ENCODE results near the gene ZNF496.

The ZNF496 gene

DNA sequence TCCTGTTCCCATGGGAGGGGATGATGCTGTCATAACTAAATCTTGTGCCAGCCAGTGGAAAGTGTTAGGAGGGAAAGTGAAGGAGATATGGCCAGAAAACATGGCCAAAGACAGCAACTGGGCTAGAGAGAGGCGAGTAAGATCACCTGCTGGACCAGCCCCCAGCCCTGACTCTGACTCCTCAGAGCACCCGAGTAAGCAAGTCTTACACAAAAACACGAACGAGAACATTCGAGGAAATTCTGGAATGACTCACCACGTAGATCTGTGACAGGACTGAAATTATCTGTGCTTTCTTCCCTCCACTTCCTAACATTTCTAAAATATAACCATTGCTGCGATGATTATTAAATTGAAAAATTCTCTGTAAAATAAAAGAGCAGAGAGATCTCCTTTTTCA is 9.2 kb downstream of the ZNF496 start:
- no peak overlapping the region for H3K27ac Mint-ChIP-seq
- H3K9me3 Mint-ChIP-seq = no peaks in the 10 kb centered on the region
- DNase-seq = no peak
- peaks cover 10% of the 10 kb centered on the region for H3K4me1 Mint-ChIP-seq
- TF ChIP-seq, protein P1, sequence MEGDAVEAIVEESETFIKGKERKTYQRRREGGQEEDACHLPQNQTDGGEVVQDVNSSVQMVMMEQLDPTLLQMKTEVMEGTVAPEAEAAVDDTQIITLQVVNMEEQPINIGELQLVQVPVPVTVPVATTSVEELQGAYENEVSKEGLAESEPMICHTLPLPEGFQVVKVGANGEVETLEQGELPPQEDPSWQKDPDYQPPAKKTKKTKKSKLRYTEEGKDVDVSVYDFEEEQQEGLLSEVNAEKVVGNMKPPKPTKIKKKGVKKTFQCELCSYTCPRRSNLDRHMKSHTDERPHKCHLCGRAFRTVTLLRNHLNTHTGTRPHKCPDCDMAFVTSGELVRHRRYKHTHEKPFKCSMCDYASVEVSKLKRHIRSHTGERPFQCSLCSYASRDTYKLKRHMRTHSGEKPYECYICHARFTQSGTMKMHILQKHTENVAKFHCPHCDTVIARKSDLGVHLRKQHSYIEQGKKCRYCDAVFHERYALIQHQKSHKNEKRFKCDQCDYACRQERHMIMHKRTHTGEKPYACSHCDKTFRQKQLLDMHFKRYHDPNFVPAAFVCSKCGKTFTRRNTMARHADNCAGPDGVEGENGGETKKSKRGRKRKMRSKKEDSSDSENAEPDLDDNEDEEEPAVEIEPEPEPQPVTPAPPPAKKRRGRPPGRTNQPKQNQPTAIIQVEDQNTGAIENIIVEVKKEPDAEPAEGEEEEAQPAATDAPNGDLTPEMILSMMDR (IDR thresholded peaks at IDR 0.05) = no peak
- H3K4me3 Mint-ChIP-seq = no peak overlapping the region
- peaks cover 68% of the 10 kb centered on the region for H3K36me3 Mint-ChIP-seq (ENCODE audit: low read depth)
- H3K27me3 Mint-ChIP-seq (ENCODE audit: low read depth, poor library complexity) = no peaks in the 10 kb centered on the region

GRCh38 chr1:247317702-247318101 is 14.0 kb downstream of the ZNF496 start:
- Mint-ChIP-seq H3K27me3 (ENCODE audit: low read depth, poor library complexity) (no peaks in the 10 kb centered on the region), H3K4me3 (no peak overlapping the region), H3K36me3 (ENCODE audit: low read depth) (peaks cover 80% of the 10 kb centered on the region), H3K4me1 (peaks cover 23% of the 10 kb centered on the region), H3K27ac (no peak overlapping the region), H3K9me3 (no peaks in the 10 kb centered on the region)
- TF ChIP-seq, protein P1 (IDR thresholded peaks at IDR 0.05) = no peak
- no peak for DNase-seq

DNA sequence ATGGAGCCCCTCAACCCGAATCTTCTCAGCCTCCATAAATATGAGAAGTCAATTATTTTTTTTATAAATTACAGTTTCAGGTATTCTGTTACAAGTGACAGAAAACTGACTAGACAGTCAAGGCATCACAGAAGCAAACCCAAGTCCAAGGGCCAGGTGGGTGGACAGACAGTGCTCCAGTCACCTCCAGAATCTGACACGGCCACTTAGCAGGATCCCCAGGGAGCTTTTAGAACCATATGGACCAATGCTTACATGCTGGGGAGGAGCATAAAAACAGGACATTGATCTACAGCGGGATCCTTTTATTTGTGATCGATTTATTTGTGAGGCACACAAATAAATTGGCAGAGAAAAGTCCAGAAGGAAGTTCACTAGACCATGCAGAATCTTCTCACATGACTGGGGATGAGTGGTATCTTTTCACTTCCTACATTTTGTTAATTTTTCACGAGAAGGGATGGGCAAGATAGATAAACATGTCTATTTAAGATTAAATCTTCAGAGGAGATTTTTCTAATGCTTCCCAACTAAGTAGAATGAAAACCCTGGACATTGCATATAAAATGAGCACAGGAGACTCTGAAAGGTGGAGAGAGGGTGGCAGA is 15.0 kb downstream of the ZNF496 start:
- DNase-seq = no peak
- H3K36me3 Mint-ChIP-seq (ENCODE audit: low read depth) = peaks cover 73% of the 10 kb centered on the region
- H3K4me1 Mint-ChIP-seq = peaks cover 23% of the 10 kb centered on the region
- H3K27me3 Mint-ChIP-seq (ENCODE audit: low read depth, poor library complexity) = no peaks in the 10 kb centered on the region
- H3K27ac Mint-ChIP-seq = peak overlapping the region; percentile 95
- TF ChIP-seq, protein P1 (IDR thresholded peaks at IDR 0.05) = no peak
- H3K9me3 Mint-ChIP-seq = no peaks in the 10 kb centered on the region
- no peak overlapping the region for H3K4me3 Mint-ChIP-seq

GRCh38 chr1:247304031-247304430 is 27.6 kb downstream of the ZNF496 start:
- Mint-ChIP-seq H3K4me1 (peaks cover 4% of the 10 kb centered on the region), H3K4me3 (no peak overlapping the region), H3K9me3 (no peaks in the 10 kb centered on the region), H3K36me3 (ENCODE audit: low read depth) (peaks cover 93% of the 10 kb centered on the region), H3K27ac (no peak overlapping the region), H3K27me3 (ENCODE audit: low read depth, poor library complexity) (no peaks in the 10 kb centered on the region)
- TF ChIP-seq, protein P1 (IDR thresholded peaks at IDR 0.05) = no peak
- no peak for DNase-seq

DNA sequence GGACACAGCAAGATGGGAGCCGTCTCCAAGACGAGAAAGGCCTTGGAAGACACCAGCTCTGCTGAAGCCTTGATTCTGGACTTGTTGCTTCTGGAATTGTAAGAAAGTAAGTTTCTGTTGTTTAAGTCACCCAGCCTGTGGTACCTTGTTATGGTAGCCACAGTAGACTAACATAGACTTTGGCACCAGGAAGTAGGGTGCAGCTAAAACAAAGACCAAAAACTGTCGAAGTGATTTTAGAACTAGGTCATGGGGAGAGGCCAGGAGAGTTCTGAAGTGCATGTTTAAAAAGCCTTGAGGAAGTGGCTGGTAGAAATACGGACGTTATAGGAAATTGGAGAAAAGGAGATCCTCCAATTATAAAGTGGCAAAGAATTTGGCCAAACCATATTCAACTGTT is 28.5 kb downstream of the ZNF496 start:
- peaks cover 7% of the 10 kb centered on the region for H3K4me1 Mint-ChIP-seq
- H3K9me3 Mint-ChIP-seq = no peaks in the 10 kb centered on the region
- TF ChIP-seq, protein P1 (IDR thresholded peaks at IDR 0.05) = no peak
- no peak overlapping the region for H3K27ac Mint-ChIP-seq
- H3K27me3 Mint-ChIP-seq (ENCODE audit: low read depth, poor library complexity) = no peaks in the 10 kb centered on the region
- peaks cover 93% of the 10 kb centered on the region for H3K36me3 Mint-ChIP-seq (ENCODE audit: low read depth)
- H3K4me3 Mint-ChIP-seq = no peak overlapping the region
- DNase-seq = no peak

DNA sequence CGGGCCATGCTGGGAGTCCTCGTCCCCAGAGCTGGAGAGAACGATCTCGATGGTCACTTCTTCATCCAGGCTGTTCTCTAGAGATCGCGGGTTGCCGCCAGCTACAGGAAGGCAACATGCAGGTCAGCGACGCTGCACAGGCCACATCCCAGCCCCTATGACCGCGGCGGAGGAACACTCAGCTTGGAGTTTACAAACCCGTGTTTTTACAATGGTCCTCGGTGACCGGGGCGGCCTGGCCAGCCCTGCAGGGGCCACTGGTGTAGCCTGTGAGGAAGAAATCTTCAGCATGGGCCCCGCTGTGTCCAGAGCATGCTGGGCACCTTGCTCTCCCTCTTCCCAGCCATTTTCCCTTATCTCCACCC is 30.5 kb downstream of the ZNF496 start:
- Mint-ChIP-seq H3K4me3 (no peak overlapping the region), H3K27me3 (ENCODE audit: low read depth, poor library complexity) (peaks cover 3% of the 10 kb centered on the region), H3K27ac (no peak overlapping the region), H3K36me3 (ENCODE audit: low read depth) (peaks cover 96% of the 10 kb centered on the region), H3K4me1 (peaks cover 7% of the 10 kb centered on the region), H3K9me3 (no peaks in the 10 kb centered on the region)
- no peak for DNase-seq
- TF ChIP-seq, protein P1 (IDR thresholded peaks at IDR 0.05) = no peak
